SH-SY5Y (cell line): Measurements from ENCODE around the gene GALT.

Experiments
- GATA2 ChIP-seq: IDR thresholded peaks from 2 replicates; pipeline ENCODE4 v1.6.1; 2011; ENCODE audit warnings: mild to moderate bottlenecking, low read depth, low read length
- GATA3 ChIP-seq: IDR thresholded peaks from 2 replicates; pipeline ENCODE4 v1.6.1; 2011; ENCODE audit warnings: low read depth, mild to moderate bottlenecking, low read length, moderate library complexity

GRCh38 chr9:34669809-34670562 lies 23.5 kb downstream of the GALT start:
- TF ChIP-seq GATA2: no peak
- TF ChIP-seq GATA3: no peak
